Stimulated activated naive CD4-positive, alpha-beta T cell treated with Interleukin-2 at 50 U/mL for 16 hours (primary cell): ENCODE results near the gene SLC2A3.
A peak's percentile ranks its signal among the peaks of the same experiment; 100 is the strongest.
"Not testable (repeated sequence)": the region's sequence is repeated elsewhere in the genome, so short reads cannot be mapped to it uniquely, and the experiment has no call there.

Source experiments
- DNase-seq: peaks from one replicate; lab custom pipeline; 2025; lab: John Stamatoyannopoulos, UW

SLC2A3 gene

DNA sequence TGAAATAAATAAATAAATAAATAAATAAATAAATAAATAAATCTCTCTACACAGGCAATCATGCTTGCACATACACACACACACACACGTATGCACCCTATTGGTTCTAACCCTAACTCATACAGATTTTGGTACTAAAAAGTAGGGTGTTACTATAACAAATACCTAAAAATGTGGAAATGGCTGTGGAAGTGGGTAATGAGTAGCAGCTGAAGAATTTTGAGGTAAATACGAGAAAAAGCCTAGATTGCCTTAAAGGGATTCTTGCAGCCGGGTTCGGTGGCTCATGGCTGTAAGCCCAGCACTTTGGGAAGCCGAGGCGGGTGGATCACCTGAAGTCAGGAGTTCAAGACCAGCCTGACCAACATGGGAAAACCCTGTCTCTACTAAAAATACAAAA lies 15.7 kb upstream of the SLC2A3 start:
- no peak for DNase-seq

DNA sequence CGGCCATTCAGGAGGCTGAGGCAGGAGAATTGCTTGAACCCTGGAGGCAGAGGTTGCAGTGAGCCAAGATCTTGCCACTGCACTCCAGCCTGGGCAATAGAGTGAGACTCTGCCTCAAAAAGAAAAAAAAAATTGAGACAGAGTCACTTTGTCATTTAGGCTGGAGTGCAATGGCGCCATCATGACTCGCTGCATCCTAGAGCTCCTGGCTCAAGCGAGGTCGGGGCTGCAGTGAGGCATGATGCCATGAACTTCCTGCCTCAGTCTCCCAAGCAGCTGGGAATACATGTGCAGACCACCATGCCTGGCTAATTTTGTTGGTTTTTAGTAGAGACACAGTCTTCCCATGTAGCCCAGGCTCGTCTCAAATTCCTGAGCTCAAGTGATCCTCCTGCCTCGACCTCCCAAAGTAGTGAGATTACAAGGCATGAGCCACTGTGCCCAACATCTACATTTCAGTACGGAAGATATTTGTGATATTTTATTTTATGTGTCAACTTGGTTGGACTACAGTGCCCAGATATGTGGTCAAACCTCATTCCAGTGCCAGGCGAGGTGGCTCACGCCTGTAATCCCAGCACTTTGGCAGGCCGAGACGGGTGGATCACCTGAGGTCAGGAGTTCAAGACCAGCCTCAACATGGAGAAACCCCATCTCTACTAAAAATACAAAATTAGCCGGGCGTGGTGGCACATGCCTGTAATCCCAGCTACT lies 14.4 kb upstream of the SLC2A3 start:
- DNase-seq = not testable (repeated sequence)

DNA sequence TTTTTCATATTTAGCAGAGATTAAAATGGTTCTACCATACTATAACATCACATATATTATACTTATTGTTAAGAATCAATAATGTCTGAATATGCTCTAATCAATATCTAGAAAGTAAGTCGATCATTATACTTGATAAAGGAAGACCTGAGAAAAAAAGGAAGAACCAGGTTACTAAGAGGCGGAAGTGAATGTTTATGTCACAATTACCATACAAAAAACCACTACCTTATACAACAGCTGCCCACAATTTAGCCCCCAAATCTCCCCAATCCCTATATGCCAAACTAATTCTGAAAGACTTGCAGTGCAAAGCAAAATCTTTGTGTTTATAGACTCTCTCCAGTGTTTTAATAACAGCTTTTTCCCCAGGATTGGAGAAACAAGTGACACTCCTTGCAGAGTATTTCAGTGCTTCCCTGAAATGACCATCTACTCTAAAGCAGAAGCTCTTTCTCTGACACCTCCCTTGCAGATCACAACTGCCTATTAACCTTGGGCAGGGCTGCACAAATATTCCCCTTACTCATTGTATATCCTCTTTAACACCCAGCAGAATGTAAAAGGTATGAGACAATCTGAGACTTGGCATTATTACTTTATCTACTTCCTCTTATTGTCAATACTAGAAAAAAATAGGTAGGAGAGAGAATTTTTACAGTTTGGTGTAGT lies 12.7 kb upstream of the SLC2A3 start:
- no peak for DNase-seq

DNA sequence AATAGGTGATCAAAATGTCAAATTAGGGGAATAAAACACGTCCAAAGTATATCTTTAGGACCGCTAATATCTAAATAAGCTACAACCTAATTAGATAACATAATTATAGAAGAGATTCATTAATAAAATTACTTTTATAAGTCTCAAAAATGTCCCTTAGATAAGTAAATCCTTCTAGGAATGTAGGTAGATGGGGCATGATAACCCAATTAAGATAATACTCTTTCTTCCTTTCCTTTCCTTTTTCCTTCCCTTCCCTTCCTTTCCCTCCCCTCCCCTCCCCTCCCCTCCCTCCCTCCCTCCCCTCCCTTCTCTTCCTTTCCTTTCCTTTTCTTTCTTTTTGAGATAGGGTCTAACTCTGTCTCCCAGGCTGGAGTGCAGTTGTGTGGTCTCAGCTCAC lies 11.0 kb upstream of the SLC2A3 start:
- no peak for DNase-seq

DNA sequence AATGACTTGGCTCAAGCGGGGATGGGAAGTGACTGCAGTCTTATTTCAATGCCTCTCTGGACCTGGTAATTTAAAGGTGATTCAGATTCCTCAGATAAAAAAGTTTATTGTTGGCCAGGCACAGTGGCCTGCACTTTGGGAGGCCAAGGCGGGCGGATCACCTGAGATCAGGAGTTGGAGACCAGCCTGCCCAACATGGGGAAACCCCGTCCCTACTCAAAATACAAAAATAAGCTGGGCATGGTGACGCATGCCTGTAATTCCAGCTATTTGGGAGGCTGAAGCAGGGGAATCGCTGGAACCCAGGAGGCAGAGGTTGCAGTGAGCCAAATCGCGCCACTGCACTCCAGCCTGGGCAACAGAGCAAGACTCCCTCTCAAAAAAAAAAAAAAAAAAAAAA lies 8.8 kb upstream of the SLC2A3 start:
- not testable (repeated sequence) for DNase-seq

DNA sequence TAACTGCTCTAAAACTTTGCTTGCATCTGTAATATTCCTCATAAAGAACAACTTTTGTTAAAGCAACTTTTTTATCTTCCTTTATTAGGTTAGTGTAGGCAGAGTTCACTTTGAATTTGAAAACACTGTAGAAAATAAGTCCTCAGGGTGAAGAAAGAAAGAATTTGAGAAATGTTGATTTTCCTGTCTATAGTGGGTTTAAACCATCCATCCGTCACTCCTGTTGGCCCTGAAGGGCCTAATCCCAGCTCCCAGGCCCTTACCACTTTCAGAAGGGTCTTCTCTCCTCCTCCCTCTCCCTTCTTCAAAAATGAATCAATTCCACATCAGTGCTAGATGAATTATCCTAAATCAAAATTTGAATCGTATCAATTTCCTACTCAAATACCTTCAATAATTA lies 4.9 kb upstream of the SLC2A3 start:
- no peak for DNase-seq

DNA sequence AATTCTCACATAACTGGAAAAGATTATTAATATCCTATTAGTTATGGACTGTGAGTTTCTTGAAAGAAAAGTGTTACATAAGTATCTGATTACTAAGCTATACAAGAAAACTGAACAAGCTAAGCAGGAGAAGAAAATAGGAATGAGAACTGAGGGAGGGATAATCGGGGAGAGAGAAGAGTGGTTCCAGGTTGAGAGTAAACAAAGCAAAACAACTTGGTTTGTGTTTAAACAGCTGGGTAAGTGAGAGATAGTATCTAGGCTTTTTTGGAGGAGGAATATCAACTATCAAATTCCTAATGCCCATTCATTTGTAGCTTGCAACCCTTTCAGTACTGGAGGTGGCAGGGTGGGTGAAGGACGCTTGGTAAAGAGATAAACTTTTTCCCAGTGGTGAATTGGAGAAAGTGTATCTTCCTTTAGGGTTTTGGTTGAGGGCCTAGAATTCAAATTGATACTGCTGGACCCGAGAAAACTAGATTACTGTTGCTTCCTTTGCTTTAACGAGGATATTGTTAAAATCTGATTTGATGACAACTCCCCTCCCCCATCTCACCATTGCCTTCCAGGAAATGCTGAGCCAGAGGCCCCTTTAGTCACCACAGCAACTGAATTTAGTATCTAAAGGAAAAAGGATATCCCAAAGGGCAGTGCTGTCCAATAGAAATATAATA lies 2.0 kb upstream of the SLC2A3 start:
- no peak for DNase-seq

DNA sequence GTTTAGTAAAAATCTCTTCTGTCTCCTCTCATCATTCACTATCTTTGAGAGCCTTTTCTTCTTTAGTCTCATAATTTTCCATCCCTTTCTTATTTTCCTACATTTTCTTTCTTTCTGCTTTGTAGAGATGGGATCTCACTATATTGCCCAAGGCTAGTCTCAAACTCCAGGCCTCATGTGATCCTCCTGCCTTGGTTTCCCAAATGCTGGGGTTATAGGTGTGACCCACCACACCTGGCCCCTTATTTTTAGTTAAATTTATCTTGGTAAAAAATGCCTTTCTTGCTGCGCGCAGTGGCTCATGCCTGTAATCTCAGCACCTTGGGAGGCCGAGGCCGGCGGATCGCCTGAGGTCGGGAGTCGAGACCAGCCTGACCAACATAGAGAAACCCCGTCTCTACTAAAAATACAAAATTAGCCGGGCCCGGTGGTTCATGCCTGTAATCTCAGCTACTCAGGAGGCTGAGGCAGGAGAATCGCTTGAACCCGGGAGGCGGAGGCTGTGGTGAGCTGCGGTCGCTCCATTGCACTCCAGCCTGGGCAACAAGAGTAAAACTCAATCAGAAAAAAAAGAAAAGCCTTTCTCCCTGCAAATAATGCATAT lies 996 bp downstream of the SLC2A3 start:
- DNase-seq = peak; percentile 13

DNA sequence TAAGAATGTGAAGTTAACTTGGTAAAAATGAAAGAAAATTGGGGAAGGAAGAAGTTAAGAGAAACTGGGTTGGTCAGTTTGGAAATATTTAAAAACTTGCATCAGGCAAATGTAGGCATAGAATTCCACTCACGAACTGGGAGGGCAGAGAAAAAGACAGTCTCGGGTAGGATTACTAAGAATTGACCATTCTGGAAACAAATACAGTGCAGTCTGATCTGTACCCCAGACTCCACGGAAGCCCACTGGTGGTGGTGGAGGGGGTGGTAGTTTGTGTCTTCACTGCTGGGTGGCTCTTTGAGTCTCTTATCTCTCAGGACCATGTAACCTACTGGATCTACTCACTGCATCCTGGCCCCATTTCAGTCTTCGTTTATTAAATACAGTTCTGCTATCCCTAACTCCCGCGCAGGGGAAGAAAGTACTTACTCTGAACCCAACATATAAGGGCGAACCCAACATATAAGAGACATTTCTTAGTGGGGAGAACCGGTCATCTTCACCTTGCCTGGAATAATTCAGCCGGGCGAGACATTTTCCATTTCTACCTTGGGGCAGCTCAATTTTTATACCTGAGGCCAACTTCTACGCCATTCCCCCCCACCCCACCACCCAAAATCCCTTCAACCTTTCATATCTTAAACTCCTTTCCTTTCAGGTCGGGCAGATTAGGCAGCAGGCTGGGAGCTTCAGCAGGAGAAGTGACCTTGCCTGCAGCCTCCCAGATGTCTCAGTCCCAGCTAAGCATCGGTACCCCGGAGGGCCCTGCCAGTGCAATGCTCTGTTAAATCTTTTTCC lies 1.7 kb downstream of the SLC2A3 start:
- DNase-seq = no peak

DNA sequence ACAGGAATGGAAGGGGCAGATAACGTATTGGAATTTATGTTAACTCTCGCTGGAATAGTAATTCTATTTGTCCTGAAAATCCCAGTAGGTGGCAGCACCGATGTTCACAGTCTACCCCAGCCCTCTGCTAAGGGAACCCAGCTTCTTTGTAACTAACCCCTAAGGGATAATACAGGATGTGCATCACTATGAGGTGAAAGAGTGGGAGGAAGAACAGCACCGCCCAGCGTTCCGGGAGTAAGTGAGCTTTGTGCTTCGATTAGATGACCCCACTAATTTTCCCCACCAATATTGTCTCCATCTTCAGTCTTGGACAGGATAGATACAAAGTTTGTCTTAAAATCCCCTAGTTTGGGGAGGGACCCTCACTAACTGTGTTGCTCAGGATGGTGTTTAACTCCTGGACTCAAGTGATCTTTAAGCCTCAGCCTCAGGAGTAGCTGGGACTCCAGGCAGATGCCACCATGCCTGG lies 2.7 kb downstream of the SLC2A3 start:
- peak; percentile 79 for DNase-seq

DNA sequence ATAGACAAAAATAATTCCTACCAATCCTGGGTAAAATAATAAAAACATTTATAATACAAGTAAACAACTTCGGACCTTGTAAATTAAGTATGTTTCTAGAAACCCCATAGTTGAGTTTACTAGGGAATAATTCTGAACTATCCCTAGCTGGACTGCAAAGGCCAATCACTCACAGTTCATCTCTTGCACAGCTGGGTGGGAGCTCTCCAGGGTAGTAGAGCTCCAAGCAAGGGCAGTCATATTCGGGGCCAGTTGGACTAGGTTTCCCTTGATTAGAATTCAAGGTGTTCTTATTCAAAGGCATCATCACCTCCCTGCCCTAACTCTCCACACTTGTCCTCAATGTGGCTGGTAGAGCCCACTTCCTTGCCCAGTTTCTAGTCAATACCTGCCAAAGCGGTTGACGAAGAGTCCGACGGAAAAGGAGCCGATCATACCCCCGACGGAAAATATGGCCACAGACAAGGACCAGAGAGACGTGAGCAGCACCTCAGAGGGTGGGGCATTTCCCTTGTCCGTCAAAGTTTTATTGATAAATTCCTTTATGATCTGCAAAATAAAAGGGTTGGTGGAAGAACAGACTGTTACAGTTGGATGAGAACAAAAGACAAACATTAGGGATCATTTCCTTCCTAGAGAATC lies 3.3 kb downstream of the SLC2A3 start:
- DNase-seq = not testable (repeated sequence)

DNA sequence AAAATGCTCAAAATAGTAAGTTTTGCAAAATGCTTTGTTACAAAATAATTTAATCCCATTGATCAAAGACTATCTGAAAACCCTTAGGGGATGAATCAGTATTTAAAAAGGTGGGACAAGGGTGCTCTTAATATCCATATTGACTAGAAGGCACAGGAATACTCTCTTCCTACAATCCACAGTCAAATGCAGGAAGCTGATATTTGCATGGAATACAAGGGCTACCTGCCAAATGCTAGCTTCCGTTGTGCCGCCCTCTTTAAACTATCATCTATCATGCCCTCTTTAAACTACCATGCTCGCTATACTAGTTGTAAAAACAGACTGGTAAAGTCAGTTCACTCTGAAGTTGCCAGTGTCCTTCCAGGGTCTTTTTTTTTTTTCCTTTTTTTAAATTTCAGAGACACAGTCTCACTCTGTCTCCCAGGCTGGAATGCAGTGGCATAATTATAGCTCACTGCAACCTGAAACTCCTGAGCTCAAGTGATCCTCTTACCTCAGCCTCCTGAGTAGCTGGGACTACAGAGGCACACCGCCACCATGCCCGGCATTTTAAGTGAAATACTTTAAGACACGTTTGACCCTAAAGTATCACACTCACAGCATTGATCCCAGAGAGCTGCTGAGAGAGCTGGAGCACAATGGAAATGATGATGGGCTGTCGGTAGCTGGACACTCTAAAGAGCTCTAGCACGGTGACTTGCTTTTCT lies 6.7 kb downstream of the SLC2A3 start:
- DNase-seq = no peak

DNA sequence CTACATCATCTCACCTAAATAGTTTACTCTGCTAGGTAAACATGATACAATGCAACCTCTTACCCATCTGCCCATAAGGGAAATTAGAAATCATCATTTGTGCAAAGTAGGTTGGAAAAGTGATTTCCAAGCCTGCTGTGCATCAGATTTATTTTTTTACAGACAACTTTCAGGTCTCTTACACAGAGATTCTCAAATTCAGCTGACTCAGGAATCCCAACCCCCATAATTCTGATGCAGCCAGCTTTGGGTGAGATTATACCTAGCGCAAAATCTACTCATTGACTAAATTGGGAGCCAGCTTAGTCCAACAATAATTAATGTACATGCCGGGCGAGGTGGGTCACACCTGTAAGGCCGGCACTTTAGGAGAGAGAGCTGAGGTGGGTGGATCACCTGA lies 8.5 kb downstream of the SLC2A3 start:
- no peak for DNase-seq

DNA sequence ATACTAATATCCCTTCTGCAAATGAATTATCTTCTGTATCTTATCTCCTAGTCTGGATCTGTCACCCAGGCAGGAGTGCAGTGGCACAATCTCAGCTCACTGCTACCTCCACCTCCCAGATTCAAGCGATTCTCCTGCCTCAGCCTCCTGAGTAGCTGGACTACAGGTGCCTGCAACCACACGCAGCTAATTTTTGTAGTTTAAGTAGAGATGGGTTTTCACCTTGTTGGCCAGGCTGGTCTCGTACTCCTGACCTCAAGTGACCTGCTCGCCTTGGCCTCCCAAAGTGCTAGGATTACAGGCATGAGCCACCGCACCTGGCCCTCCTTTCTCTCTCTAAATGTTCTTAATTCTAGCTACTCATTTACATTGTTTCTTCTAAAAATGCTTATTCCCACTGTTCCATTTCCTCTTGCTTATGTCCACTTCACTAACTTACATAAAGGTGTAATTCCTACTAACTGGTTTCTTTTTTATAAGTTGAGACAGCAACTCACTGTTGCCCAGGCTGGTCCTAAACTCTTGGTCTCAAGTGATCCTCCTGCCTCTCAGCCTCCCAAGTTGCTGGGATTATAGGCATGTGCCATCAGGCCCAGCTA lies 9.8 kb downstream of the SLC2A3 start:
- not testable (repeated sequence) for DNase-seq

DNA sequence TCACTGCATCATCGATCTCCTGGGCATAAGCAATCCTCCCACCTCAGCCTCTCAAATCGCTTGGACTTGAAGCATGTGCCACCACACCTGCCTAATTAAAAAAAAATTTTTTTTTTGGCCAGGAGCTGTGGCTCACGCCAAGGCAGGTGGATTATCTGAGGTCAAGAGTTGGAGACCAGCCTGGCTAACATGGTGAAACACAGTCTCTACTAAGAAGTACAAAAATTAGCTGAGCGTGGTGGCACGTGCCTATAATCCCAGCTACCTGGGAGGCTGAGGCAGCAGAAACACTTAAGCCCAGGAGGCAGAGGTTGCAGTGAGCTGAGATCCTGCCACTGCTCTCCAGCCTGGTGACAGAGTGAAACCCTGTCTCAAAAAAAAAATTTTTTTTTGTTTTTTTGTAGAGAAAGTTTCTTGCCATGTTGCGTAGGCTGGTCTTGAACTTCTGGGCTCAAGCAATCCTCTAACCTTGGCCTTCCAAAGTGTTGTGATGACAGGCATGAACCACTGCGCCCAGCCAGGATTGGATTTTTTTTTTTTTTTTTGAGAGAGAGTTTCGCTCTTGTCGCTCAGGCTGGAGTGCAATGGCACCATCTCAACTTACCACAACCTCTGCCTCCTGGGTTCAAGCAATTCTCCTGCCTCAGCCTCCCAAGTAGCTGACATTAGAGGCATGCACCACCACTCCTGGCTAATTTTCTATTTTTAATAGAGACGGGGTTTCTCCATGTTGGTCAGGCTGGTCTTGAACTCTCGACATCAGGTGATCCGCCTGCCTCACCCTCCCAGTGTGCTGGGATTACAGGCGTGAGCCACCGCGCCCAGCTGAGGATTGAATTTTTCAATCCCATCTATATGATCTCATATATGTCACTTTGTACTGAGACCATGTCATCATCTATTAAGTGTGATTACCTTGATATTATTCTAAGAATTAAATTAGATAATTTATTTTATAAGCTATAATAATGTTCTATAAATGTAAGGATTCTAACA lies 12.4 kb downstream of the SLC2A3 start:
- no peak for DNase-seq

DNA sequence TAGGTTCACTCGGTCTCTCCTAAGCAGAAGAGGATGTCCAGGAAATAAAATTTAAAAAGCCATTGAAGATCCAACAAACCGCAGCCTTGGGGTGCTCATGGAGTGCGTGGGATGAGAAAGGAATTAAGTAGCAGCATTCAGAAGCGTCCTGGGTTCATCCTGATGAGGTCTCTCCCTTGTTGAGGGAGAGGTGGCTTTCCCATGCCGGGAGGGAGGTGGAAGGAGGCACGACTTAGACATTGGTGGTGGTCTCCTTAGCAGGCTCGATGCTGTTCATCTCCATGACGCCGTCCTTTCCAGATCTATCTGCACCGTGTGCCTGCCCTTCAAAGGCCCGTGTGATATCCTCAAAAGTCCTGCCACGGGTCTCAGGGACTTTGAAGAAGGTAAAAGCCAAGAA lies 14.8 kb downstream of the SLC2A3 start:
- DNase-seq = not testable (repeated sequence)

DNA sequence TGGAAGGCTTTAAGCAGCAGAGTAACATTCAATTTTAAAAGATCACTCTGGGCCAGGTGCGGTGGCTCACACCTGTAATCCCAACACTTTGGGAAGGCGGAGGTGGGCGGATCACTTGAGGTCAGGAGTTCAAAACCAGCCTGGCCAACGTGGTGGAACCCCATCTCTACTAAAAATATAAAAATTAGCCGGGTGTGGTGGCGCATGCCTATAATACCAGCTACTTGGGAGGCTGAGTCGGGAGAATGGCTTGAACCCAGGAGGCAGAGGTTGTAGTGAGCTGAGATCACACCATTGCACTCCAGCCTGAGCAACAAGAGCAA lies 17.8 kb downstream of the SLC2A3 start:
- DNase-seq = not testable (repeated sequence)

DNA sequence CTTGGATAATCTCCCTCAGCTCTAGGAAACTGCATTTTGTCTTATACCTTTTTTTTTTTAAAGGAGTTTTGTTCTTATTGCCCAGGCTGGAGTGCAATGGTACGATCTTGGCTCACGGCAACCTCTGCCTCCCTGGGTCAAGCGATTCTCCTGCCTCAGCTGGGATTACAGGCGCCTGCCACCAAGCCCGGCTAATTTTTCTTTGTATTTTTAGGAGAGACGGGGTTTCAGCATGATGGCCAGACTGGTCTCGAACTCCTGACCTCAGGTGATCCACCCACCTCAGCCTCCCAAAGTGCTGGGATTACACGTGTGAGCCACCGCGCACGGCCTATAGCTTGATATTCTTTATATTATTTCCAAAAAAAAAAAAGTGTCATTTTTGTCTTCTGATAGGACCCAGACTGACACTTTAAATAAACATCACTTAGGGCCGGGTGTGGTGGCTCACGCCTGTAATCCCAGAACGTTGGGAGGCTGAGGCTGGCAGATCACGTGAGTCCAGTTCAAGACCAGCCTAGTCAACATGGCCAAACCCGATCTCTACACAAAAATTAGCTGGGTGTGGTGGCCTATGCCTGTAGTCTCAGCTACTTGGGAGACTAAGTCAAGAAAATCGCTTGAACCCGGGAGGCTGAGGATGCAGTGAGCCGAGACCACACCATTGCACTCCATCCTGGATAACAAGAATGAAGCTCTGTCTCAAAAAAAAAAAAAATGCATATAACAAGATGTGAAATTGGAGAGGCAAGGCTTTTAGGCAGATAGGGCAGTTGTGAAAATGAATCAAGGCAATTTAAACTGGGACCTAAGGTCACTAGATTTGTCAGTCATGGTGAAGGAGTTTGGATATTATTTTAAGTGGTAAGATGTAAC lies 18.4 kb downstream of the SLC2A3 start:
- DNase-seq = no peak
